Coronary artery (tissue), 2 donors: ENCODE results near the gene IRS2.

Source experiments
- DNase-seq: peaks from one replicate; pipeline ENCODE4 v3.0.0-alpha.2; 2017; ENCODE audit warnings: low spot score
- H3K27ac ChIP-seq, 2 donors: fragments of 200-600 bp; sonication (generic); one replicate each; pipeline ENCODE4 v1.5.1; 2016 to 2019
- H3K4me3 ChIP-seq: fragments of 200-600 bp; sonication (generic); 2 replicates; pipeline ENCODE4 v1.5.1; 2016; ENCODE audit warnings: mild to moderate bottlenecking, moderate library complexity
- TF ChIP-seq, protein P1 (sequence below): fragments of 200-600 bp; sonication (generic); IDR thresholded peaks from one replicate; pipeline ENCODE4 v1.5.1; 2019; ENCODE audit warnings: antibody characterized with exemption

Gene IRS2

DNA sequence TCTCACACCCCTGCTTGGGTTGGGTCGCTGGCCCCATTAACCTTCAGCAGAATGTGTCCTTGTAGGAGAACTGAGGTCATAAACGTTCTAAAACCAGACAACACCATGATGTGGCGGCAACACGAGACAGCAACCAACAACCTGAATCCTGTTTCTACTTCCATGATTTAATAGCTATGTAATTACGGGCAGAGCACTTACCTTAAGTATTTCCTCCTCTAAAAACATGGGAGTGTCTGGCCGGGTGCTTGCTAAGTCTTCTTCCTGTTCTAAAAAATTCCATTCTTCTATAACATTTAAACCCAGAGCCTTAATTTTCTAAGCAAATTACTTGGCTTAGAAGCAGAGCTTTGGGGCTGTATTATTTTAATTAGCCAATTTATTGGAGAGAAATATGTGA lies 33.5 kb upstream of the IRS2 start:
- no peak overlapping the region for H3K4me3 ChIP-seq
- H3K27ac ChIP-seq: no peak overlapping the region
- no peak for DNase-seq
- TF ChIP-seq, protein P1, sequence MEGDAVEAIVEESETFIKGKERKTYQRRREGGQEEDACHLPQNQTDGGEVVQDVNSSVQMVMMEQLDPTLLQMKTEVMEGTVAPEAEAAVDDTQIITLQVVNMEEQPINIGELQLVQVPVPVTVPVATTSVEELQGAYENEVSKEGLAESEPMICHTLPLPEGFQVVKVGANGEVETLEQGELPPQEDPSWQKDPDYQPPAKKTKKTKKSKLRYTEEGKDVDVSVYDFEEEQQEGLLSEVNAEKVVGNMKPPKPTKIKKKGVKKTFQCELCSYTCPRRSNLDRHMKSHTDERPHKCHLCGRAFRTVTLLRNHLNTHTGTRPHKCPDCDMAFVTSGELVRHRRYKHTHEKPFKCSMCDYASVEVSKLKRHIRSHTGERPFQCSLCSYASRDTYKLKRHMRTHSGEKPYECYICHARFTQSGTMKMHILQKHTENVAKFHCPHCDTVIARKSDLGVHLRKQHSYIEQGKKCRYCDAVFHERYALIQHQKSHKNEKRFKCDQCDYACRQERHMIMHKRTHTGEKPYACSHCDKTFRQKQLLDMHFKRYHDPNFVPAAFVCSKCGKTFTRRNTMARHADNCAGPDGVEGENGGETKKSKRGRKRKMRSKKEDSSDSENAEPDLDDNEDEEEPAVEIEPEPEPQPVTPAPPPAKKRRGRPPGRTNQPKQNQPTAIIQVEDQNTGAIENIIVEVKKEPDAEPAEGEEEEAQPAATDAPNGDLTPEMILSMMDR: no peak

DNA sequence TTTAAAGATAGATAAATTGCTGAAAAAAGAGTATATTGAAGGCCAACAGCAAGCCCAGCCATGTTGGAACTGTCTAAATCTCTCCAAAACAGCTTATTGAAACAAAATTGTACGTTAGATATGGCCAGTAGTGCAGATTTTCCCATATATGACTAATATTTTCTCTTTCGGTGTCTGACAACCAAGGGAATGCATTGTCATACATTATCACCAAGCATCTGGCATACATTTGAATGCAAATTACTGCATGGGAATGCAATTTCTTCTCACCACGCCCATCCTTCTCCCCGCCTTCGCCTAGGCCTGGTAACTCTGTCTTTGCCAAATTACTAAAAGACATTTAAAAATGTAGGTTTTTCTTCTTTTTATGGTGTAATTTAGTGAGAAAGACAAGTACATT lies 32.5 kb upstream of the IRS2 start:
- no peak for DNase-seq
- TF ChIP-seq, protein P1: no peak
- Histone ChIP-seq H3K4me3 (no peak overlapping the region), H3K27ac (no peak overlapping the region)

DNA sequence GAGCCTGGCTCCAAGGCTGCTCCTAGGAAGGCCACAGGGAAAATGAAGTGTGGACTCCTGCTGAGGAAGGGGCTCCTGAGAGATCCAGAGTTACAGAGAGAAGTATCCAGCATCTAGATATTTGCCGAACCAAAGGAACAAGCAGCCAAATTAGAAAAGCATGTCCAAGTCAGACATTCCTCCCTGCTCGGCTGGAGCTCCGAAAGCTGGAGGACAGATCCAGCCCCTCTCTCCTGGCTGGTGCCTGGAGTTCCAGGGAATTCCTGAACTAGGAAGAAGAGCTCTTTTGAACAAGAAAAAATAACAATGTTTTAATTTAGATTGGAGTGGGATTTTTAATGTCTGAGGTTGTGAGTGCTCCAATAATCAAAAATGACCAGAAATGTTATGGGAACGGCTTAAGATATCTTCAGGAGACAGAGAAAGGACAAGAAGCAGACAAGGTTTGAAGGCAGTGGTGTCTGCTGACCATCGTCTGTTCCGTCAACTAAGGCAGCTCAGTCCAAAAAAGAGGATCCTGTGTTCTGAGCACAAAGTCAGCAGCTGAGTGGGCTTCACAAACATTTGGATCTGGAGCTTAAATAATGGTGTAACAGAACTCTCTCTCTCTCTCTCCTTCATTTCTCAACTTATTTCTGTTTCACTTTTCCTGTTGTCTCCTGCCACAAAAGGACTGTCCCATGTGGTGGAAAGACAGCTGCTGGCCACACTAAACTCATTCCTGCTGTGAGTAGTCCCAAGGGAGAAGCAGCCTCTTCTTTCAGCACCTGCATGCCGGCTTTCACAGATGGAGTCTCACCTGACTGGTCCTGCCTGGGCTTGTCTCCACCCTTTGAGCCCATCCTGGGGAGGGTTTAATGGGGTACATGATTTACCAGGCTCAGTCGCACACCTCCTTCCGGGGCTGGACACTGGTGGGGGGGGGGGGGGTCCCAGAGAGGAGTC lies 31.5 kb upstream of the IRS2 start:
- Histone ChIP-seq H3K4me3 (no peak overlapping the region), H3K27ac (no peak overlapping the region)
- TF ChIP-seq, protein P1: no peak
- DNase-seq: no peak

DNA sequence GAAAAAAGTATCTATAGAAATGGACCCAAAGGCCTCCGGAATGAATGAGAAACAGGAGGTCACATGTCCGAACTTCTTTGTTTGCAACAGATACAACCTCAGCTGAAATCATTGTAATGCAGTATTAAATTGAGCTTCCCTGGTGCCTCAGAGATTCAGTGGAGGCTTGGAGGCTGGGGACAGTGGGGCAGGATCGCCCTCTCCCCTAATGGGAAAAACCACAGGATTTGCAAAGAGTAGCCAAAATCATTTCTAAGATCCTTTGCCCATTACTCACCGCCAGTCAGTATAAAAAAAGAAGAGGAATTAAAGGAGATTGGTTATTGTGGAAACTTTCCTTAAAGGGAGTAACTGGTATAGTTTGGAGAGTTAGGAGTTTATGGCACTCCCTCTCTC lies 30.4 kb upstream of the IRS2 start:
- H3K4me3 ChIP-seq: no peak overlapping the region
- H3K27ac ChIP-seq: no peak overlapping the region
- DNase-seq: no peak
- TF ChIP-seq, protein P1: no peak

DNA sequence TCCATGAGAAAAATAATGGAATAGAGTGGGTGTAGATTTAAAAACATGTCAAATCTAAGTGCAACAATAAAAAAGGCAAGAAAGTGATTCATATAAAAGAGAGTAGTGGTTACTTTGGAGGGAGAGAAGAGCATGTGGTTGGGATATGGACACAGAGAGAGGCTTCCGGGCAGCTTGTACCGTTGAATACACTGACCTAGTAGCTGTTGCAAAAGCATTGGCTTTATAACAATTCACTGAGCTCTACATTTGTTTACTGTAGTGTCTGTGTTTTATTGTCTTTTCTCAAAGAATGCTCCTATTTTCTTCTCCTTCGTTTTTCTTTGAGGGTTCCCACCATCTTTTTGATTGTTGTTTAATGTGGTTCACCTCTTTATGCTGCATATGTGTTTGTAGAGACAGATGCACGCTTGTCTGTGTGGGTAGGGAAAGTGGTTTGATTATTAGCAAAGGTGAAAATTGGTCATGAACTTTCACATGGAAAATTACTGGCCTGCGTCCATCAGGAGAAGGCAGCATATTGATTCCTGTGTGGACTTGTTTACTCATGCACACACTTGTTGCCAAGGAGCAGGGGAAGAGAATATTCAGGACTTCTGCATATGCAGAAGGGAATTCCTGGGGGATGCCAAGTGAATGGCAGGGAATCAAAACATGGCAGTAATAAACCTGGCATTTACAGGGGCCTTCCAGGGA lies 29.9 kb upstream of the IRS2 start:
- TF ChIP-seq, protein P1: no peak
- no peak overlapping the region for H3K27ac ChIP-seq
- DNase-seq: no peak

DNA sequence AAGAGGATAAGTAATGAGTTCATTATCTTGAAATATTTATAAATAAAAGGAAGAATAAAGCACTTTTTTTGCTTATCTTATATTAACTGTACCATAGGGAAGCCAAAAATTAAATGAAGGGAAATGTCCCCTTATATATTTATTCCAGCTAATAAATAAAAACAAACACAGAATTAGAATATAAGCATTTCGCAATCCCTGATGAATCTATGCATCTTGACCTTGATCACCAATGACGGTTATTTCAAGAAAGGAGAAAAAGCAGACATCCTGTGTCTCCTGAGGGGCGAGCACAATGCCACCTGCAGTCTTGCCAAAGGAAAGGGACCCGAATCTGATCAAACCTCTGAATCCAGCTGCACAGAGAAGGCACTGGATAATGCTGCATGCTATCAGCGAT lies 29.3 kb upstream of the IRS2 start:
- TF ChIP-seq, protein P1: no peak
- H3K27ac ChIP-seq: no peak overlapping the region
- no peak for DNase-seq
- H3K4me3 ChIP-seq: no peak overlapping the region

More for the DNA sequence above, 29.9 kb upstream of the IRS2 start:
- H3K4me3 ChIP-seq: no peak overlapping the region
